Left kidney (tissue), 2 donors: Measurements from ENCODE around the gene PCLAF. TPM values are rescaled to one million over a fixed set of nuclear protein-coding genes. Genes with fewer than 3 reads are reported as not detected.
"Not testable (repeated sequence)": the region's sequence is repeated elsewhere in the genome, so short reads cannot be mapped to it uniquely, and the experiment has no call there.

Experiments
- DNase-seq: peaks from one replicate; pipeline ENCODE4 v3.0.0-alpha.2; 2013
- polyA plus RNA-seq: library from polyadenylated mRNA; unstranded; fragments of 120-200 nt; gene quantifications from one replicate; pipeline ENCODE4 v1.2.1, GENCODE V29; 2013; ENCODE audit not compliant: insufficient read length

PCLAF gene
- polyA plus RNA-seq, 1 donor = 54.7 TPM

GRCh38 chr15:64326975-64327374 is 54.3 kb downstream of the PCLAF start:
- not testable (repeated sequence) for DNase-seq

GRCh38 chr15:64326458-64326857 is 54.8 kb downstream of the PCLAF start:
- DNase-seq = not testable (repeated sequence)

- no peak for DNase-seq
Observed at GRCh38 chr15:64324165-64324877, 56.9 kb downstream of the PCLAF start.

GRCh38 chr15:64315216-64315615 is 66.0 kb downstream of the PCLAF start:
- no peak for DNase-seq

GRCh38 chr15:64314456-64314855 is 66.8 kb downstream of the PCLAF start:
- DNase-seq = no peak

Other genes with a start within 250 kb of the PCLAF start
- gene SNX22, start 229.7 kb downstream of the PCLAF start, polyA plus RNA-seq = 1.9 TPM
- gene PPIB, start 218.4 kb downstream of the PCLAF start, polyA plus RNA-seq = 469 TPM
- gene CSNK1G1, start 25.3 kb downstream of the PCLAF start, polyA plus RNA-seq = 26.3 TPM
- 51.2 TPM for gene TRIP4, start 6.4 kb upstream of the PCLAF start, polyA plus RNA-seq
- 37.2 TPM for gene ZNF609, start 79.1 kb upstream of the PCLAF start, polyA plus RNA-seq